Tibial artery (tissue), 4 donors: ENCODE measurements around the gene OTUD1.

Experiments
- DNase-seq, 2 donors: peaks; one replicate each; pipeline ENCODE4 v3.0.0-alpha.2; 2019
- H3K27ac ChIP-seq, 2 donors: fragments of 200-600 bp; sonication (generic) in 1 of 2; 1 replicate in 1 of 2; 2 replicates in 1 of 2; pipeline ENCODE4 v1.5.1; 2018 to 2019; ENCODE audit warnings: mild to moderate bottlenecking in 1 of 2
- H3K27me3 ChIP-seq, 2 donors: fragments of 200-600 bp; sonication (generic) in 1 of 2; one replicate each; pipeline versions ENCODE4 v1.5.1 to v1.6.0; 2016 to 2019
- H3K36me3 ChIP-seq, 3 donors: fragments of 200-600 bp; sonication (generic) in 2 of 3; one replicate each; pipeline ENCODE4 v1.5.1; 2016 to 2019; ENCODE audit warnings: mild to moderate bottlenecking in 2 of 3
- H3K4me1 ChIP-seq, 4 donors: fragments of 200-600 bp; sonication (generic) in 2 of 4; 1 replicate in 3 of 4; 2 replicates in 1 of 4; pipeline ENCODE4 v1.5.1; 2016 to 2019
- H3K4me3 ChIP-seq, 2 donors: fragments of 200-600 bp; sonication (generic) in 1 of 2; 1 replicate in 1 of 2; 2 replicates in 1 of 2; pipeline ENCODE4 v1.5.1; 2018 to 2019; ENCODE audit warnings: mild to moderate bottlenecking in 2 of 2
- H3K9me3 ChIP-seq, 3 donors: fragments of 200-600 bp; sonication (generic) in 1 of 3; one replicate each; pipeline ENCODE4 v1.5.1; 2016 to 2019
- CTCF ChIP-seq, 2 experiments: fragments of 200-600 bp in 1 of 2; fragments of 450-650 bp in 1 of 2; IDR thresholded peaks; one replicate each; pipeline ENCODE4 v1.5.1; 2017 to 2019; ENCODE audit warnings: antibody characterized with exemption in 2 of 2, mild to moderate bottlenecking in 1 of 2, moderate library complexity in 1 of 2
- intact Hi-C: fragments of 100-400 bp; cut with DNase I; formaldehyde crosslinking; loops from one replicate; pipeline ENCODE4 v1.15.0; 2023; ENCODE audit warnings: low total_unique reads

OTUD1 gene

GRCh38 chr10:23457632-23458417 lies 18.9 kb downstream of the OTUD1 start:
- Histone ChIP-seq H3K36me3 (no peaks in the 10 kb centered on the region), H3K4me3 (no peak overlapping the region), H3K27me3 (no peaks in the 10 kb centered on the region), H3K4me1 (peaks cover 0 to 12% (median 0%) of the 10 kb centered on the region in 4 donors), H3K9me3 (no peaks in the 10 kb centered on the region), H3K27ac (no peak overlapping the region)
- intact Hi-C loops, result no loop called here
- no peak for DNase-seq
- no peak for TF ChIP-seq CTCF (IDR thresholded peaks at IDR 0.05)

- intact Hi-C loops, result no loop called here
- Histone ChIP-seq H3K4me1 (peaks cover 0 to 12% (median 0%) of the 10 kb centered on the region in 4 donors), H3K9me3 (no peaks in the 10 kb centered on the region), H3K27ac (no peak overlapping the region), H3K36me3 (no peaks in the 10 kb centered on the region), H3K4me3 (no peak overlapping the region), H3K27me3 (no peaks in the 10 kb centered on the region)
- no peak for DNase-seq
- TF ChIP-seq CTCF (IDR thresholded peaks at IDR 0.05), result no peak
Measured at GRCh38 chr10:23459308-23459939, 20.5 kb downstream of the OTUD1 start.

GRCh38 chr10:23461557-23461956 lies 22.7 kb downstream of the OTUD1 start:
- Histone ChIP-seq H3K9me3 (no peaks in the 10 kb centered on the region), H3K4me3 (no peak overlapping the region), H3K27ac (no peak overlapping the region), H3K4me1 (peaks cover 0 to 12% (median 0%) of the 10 kb centered on the region in 4 donors), H3K36me3 (no peaks in the 10 kb centered on the region), H3K27me3 (no peaks in the 10 kb centered on the region)
- intact Hi-C loops, result no loop called here
- DNase-seq, result no peak
- no peak for TF ChIP-seq CTCF (IDR thresholded peaks at IDR 0.05)

GRCh38 chr10:23467012-23467411 lies 28.1 kb downstream of the OTUD1 start:
- DNase-seq, result no peak
- H3K36me3 ChIP-seq, result no peaks in the 10 kb centered on the region
- no peak overlapping the region for H3K27ac ChIP-seq
- TF ChIP-seq CTCF (IDR thresholded peaks at IDR 0.05), result no peak
- intact Hi-C loops, result no loop called here
- no peaks in the 10 kb centered on the region for H3K27me3 ChIP-seq
- no peak overlapping the region for H3K4me3 ChIP-seq
- H3K4me1 ChIP-seq, result peaks cover 0 to 5% (median 0%) of the 10 kb centered on the region in 4 donors
- no peaks in the 10 kb centered on the region for H3K9me3 ChIP-seq

GRCh38 chr10:23467548-23467947 lies 28.7 kb downstream of the OTUD1 start:
- Histone ChIP-seq H3K4me3 (no peak overlapping the region), H3K27ac (no peak overlapping the region), H3K4me1 (no peaks in the 10 kb centered on the region), H3K27me3 (no peaks in the 10 kb centered on the region), H3K9me3 (no peaks in the 10 kb centered on the region), H3K36me3 (no peaks in the 10 kb centered on the region)
- DNase-seq, result no peak
- intact Hi-C loops, result no loop called here
- no peak for TF ChIP-seq CTCF (IDR thresholded peaks at IDR 0.05)
